ENCODE measurements around the gene PPP1R12A. TPM values are rescaled to one million over a fixed set of nuclear protein-coding genes. Genes with fewer than 3 reads are reported as not detected.

PPP1R12A gene
- total RNA-seq, 4 donors from 2014 or later, result 82.6 to 128 (median 87.4) TPM

DNA sequence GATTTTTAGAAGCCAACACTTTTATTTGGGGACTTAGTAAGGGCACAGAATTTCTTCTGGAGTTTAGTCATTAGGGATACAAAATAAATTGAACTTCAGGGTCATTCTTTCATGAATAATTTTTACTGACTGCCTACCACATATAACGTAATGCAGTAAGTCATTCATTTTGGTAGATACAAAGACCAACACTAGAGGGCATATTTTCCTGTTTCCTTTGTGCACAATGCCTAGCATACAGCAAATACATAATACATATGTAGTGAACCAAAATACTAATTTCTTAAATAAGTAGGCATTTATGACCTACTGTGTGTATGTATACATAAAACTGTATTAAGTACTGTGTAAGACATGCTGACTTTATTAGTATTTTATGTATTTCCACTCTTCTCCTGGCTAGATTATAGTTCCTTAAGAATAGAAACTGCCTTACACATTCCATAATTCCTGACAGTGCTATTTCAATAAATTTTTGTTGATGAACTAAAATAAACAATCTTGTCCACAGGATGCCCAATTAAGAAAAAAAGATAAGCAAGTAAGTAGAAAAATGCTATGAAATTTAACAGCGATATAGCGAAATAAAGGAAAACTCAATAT lies 47.9 kb downstream of the PPP1R12A start:
- TF ChIP-seq, protein P1, sequence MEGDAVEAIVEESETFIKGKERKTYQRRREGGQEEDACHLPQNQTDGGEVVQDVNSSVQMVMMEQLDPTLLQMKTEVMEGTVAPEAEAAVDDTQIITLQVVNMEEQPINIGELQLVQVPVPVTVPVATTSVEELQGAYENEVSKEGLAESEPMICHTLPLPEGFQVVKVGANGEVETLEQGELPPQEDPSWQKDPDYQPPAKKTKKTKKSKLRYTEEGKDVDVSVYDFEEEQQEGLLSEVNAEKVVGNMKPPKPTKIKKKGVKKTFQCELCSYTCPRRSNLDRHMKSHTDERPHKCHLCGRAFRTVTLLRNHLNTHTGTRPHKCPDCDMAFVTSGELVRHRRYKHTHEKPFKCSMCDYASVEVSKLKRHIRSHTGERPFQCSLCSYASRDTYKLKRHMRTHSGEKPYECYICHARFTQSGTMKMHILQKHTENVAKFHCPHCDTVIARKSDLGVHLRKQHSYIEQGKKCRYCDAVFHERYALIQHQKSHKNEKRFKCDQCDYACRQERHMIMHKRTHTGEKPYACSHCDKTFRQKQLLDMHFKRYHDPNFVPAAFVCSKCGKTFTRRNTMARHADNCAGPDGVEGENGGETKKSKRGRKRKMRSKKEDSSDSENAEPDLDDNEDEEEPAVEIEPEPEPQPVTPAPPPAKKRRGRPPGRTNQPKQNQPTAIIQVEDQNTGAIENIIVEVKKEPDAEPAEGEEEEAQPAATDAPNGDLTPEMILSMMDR (IDR thresholded peaks at IDR 0.05; ENCODE audit: low read depth), result no peak

DNA sequence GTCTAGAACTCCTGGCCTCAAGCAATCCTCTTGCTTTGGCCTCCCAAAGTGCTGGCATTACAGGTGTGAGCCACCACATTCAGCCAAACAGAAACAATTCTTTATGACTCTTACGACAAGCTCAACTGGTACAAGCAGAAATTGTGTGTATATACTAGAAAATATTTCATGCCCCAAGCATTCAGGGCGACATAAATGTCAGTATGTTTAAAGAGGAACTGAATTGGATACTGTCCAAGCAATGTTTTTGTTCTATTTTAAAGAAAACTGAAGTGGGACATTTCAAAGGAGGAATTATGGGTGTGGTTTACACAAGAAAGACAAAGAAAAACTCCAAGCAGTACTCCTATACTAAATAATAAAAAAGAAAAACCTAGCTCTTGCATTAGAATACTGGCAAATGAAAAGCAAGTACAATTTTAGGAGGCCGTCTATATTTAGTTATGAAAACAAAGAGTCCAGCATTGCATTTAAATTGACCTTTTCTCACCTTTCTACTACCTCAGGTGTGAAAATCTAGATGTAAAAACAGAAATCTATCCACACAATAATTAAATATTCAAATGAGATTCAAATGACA lies 48.9 kb downstream of the PPP1R12A start:
- TF ChIP-seq, protein P1 (IDR thresholded peaks at IDR 0.05; ENCODE audit: low read depth), result no peak

DNA sequence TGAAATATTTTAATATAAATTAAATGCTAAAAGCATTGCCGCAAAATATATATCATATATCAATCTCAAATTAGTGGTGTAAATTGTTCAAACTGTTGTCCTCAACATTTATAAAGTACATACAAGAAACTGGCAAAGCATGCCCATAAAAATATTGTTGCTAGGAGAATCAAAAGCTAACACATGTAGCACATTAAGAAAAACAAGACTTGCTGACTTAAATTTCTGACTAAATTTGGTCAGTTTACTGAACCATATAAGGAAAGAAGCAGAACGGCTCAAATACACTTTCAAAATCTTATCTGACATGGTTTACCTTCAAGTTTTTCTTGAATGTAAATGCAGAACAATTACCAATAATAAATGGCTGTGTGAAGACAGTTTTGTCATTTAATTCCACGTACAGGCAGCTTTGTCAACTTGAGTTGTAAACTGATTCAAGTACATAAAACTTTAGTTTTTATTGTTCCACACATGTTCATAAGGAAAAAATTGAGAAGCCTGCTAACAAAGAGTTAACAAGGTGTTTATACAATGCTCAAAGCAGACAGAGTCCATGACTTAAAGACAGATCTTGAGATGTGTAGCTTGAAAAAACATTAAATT lies 50.4 kb downstream of the PPP1R12A start:
- TF ChIP-seq, protein P1 (IDR thresholded peaks at IDR 0.05; ENCODE audit: low read depth), result no peak

DNA sequence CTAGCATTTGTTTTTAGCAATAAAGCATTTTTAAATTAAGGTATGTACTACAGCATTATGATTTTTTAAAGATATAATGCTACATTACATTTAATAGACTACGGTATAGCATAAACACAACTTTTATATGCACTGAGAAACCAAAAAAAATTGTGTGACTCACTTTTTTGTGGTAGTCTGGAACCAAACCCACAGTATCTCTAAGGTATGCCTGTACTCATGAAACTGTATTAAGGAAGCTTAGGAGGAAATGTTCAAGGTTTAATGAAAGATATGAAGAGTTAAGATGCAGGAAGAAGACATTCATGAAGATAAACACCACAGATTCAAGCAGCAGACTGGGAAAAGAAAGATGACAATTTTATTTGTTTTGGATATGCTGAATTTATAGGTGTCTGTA lies 51.7 kb downstream of the PPP1R12A start:
- TF ChIP-seq, protein P1 (IDR thresholded peaks at IDR 0.05; ENCODE audit: low read depth), result no peak

DNA sequence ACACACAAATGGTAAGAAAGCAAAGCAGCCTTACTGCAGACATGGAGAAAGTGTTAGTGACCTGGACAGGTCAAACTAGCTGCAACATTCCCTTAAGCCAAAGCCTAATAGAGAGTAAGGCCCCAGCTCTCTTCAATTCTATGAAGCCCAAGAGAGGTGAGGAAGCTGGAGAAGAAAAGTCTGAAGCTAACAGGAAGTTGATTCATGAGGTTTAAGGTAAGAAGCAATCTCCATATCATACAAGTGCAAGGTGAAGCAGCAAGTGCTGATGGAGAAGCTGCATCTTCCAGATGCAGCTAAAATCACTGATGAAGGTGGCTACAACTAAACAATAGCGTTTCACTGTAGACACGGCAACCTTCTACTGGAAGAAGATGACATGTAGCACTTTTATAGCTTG lies 53.5 kb downstream of the PPP1R12A start:
- TF ChIP-seq, protein P1 (IDR thresholded peaks at IDR 0.05; ENCODE audit: low read depth), result no peak

DNA sequence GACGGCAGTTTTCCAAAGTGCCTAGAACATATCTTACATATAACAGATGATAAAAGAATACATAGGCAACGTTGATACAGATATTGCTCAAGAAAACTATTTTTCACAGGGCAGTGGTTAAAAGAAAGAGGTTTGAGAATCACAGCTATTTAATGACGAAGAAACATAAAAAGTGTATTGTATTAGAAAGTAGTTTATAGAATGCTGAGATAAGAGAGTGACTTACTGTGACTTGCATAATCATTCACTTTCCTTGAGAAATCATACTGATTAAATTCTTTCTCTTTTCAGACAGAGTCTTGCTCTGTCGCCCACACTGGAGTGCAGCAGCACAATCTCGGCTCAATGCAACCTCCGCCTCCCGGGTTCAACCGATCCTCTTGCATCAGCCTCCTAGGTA lies 57.7 kb downstream of the PPP1R12A start:
- TF ChIP-seq, protein P1 (IDR thresholded peaks at IDR 0.05; ENCODE audit: low read depth), result no peak

DNA sequence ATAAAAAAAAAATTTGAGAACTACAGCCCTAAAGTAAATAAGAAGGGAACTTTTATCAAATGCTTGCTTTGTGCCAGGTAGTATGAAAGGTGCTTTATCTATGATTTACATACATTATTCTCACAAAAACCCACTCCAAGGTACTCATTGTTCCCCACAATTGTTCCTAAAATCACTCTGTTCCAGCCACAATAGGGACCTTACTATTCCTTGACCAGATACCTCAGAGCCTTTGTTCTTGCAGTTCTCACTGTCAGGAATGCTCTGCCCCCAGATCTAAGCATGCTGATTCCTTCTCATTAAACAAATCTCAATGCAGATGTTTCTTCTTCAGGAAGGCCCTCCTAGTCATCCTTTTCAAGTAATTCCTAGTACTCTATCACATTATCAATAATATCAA lies 60.2 kb downstream of the PPP1R12A start:
- TF ChIP-seq, protein P1 (IDR thresholded peaks at IDR 0.05; ENCODE audit: low read depth), result no peak

Measured in subcutaneous adipose tissue (tissue), 4 donors.